ENCODE results near the gene TENM4.

The TENM4 gene

GRCh38 chr11:78802058-78802761 lies 638.6 kb downstream of the TENM4 start:
- no peak overlapping the region for H2AFZ ChIP-seq (ENCODE audit: low read depth, low read length)
- H3K79me2 ChIP-seq (ENCODE audit: insufficient read depth, low read length): no peaks in the 10 kb centered on the region
- ATAC-seq (ENCODE audit: insufficient read depth, low read depth): no peak
- no peak overlapping the region for H3K4me3 ChIP-seq (ENCODE audit: low read depth in 1 of 2, low read length in 2 of 2)
- H3K4me2 ChIP-seq (ENCODE audit: insufficient read depth, low read length): no peak overlapping the region
- no peak overlapping the region for H3K27ac ChIP-seq (ENCODE audit: low read length)
- TF ChIP-seq EZH2 (IDR thresholded peaks at IDR 0.05; ENCODE audit: borderline replicate concordance, low read depth, low read length, severe bottlenecking): no peak
- TF ChIP-seq CTCF (IDR thresholded peaks at IDR 0.05; ENCODE audit: borderline replicate concordance, extremely low read depth, low read length, poor library complexity, severe bottlenecking): no peak
- H3K9ac ChIP-seq (ENCODE audit: low read depth, low read length): no peak overlapping the region
- no peaks in the 10 kb centered on the region for H4K20me1 ChIP-seq (ENCODE audit: insufficient read depth, low read length)
- H3K9me3 ChIP-seq (ENCODE audit: insufficient read depth, low read length, severe bottlenecking): no peaks in the 10 kb centered on the region
- 0 out of 2 replicates have a peak, but pooled peaks cover 5% of the 10 kb centered on the region for H3K4me1 ChIP-seq (ENCODE audit: insufficient read depth, low read length)
- DNase-seq: no peak
- H3K27me3 ChIP-seq (ENCODE audit: insufficient read depth, low read length, poor library complexity): no peaks in the 10 kb centered on the region
- no peaks in the 10 kb centered on the region for H3K36me3 ChIP-seq (ENCODE audit: insufficient read depth, low read length)

DNA sequence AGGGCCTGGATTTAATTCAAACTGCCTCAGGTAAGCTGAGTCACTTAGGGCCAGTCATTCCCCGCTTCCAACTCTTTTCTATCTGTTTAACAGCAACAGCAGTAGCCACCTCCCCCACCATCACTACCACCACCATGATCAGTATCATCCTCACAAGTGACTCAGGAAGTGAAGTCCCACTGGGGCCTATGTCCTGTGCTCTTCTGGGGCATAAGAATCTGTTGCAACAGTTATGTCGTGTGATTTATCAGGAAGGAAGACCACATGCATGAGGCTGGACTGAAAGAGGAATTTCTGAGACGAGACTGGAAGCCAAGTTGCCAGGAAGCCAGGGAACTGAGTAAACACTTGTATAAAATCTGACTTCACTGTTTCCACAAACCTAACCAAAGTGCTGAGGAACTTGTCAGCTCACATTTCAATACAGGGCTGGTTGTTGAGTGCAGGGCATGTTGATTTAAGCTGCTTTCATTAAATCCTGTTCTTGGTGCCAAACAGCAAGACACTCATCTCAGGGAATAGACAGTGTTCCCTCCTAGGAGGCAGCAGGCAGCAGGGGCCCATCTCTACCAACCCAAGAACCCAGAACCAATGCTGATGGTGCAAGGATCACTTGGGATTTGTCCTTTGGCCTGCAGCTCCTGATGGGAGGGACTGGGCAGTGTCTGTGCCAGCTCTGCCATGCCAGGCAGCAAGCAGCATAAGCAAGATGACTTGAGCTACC lies 639.5 kb downstream of the TENM4 start:
- Histone ChIP-seq H3K9me3 (ENCODE audit: insufficient read depth, low read length, severe bottlenecking) (no peaks in the 10 kb centered on the region), H3K4me2 (ENCODE audit: insufficient read depth, low read length) (no peak overlapping the region), H3K36me3 (ENCODE audit: insufficient read depth, low read length) (no peaks in the 10 kb centered on the region), H3K27ac (ENCODE audit: low read length) (no peak overlapping the region), H3K9ac (ENCODE audit: low read depth, low read length) (no peak overlapping the region), H4K20me1 (ENCODE audit: insufficient read depth, low read length) (no peaks in the 10 kb centered on the region), H3K79me2 (ENCODE audit: insufficient read depth, low read length) (no peaks in the 10 kb centered on the region), H3K27me3 (ENCODE audit: insufficient read depth, low read length, poor library complexity) (no peaks in the 10 kb centered on the region), H3K4me1 (ENCODE audit: insufficient read depth, low read length) (0 out of 2 replicates have a peak, but pooled peaks cover 5% of the 10 kb centered on the region), H3K4me3 (ENCODE audit: low read depth in 1 of 2, low read length in 2 of 2) (no peak overlapping the region), H2AFZ (ENCODE audit: low read depth, low read length) (no peak overlapping the region)
- no peak for TF ChIP-seq CTCF (IDR thresholded peaks at IDR 0.05; ENCODE audit: borderline replicate concordance, extremely low read depth, low read length, poor library complexity, severe bottlenecking)
- TF ChIP-seq EZH2 (IDR thresholded peaks at IDR 0.05; ENCODE audit: borderline replicate concordance, low read depth, low read length, severe bottlenecking): no peak
- ATAC-seq (ENCODE audit: insufficient read depth, low read depth) (no peak), DNase-seq (no peak)

DNA sequence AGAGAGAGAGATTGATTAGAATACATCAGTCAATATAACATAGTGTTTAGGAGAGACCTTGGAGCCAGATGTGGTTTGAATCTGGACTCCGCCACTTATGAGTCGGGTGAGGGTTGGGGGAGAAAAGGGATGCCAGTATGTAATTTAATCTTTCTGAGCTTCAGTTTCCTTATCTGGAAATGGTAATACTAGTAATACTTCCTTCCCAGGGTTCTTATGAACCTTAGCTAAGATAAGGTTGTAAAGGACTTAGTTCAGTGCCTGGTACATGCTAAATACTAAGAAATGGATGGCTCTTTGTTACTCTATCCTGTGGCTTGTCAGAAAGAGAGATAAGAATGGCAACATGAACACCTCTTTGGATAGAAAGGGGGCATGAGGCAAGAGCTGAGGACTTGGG lies 640.1 kb downstream of the TENM4 start:
- Histone ChIP-seq H3K79me2 (ENCODE audit: insufficient read depth, low read length) (no peaks in the 10 kb centered on the region), H4K20me1 (ENCODE audit: insufficient read depth, low read length) (no peaks in the 10 kb centered on the region), H3K27me3 (ENCODE audit: insufficient read depth, low read length, poor library complexity) (no peaks in the 10 kb centered on the region), H3K9ac (ENCODE audit: low read depth, low read length) (no peak overlapping the region), H3K4me3 (ENCODE audit: low read depth in 1 of 2, low read length in 2 of 2) (no peak overlapping the region), H2AFZ (ENCODE audit: low read depth, low read length) (no peak overlapping the region), H3K4me1 (ENCODE audit: insufficient read depth, low read length) (0 out of 2 replicates have a peak, but pooled peaks cover 5% of the 10 kb centered on the region), H3K4me2 (ENCODE audit: insufficient read depth, low read length) (no peak overlapping the region), H3K27ac (ENCODE audit: low read length) (no peak overlapping the region), H3K9me3 (ENCODE audit: insufficient read depth, low read length, severe bottlenecking) (no peaks in the 10 kb centered on the region), H3K36me3 (ENCODE audit: insufficient read depth, low read length) (no peaks in the 10 kb centered on the region)
- TF ChIP-seq EZH2 (IDR thresholded peaks at IDR 0.05; ENCODE audit: borderline replicate concordance, low read depth, low read length, severe bottlenecking) (no peak), CTCF (IDR thresholded peaks at IDR 0.05; ENCODE audit: borderline replicate concordance, extremely low read depth, low read length, poor library complexity, severe bottlenecking) (no peak)
- no peak for DNase-seq
- no peak for ATAC-seq (ENCODE audit: insufficient read depth, low read depth)

All from DND-41 (cell line).